Stimulated activated CD4-positive, alpha-beta T cell treated with anti-CD3 and anti-CD28 coated beads, Interleukin-12 subunit alpha, Interleukin-12 subunit beta, amount 100 ng/mL, for 4 hours (primary cell): ENCODE results near the gene SNRPB.

Source experiments
- DNase-seq: peaks from one replicate; pipeline ENCODE4 v3.0.0-alpha.2; 2020

Gene SNRPB

DNA sequence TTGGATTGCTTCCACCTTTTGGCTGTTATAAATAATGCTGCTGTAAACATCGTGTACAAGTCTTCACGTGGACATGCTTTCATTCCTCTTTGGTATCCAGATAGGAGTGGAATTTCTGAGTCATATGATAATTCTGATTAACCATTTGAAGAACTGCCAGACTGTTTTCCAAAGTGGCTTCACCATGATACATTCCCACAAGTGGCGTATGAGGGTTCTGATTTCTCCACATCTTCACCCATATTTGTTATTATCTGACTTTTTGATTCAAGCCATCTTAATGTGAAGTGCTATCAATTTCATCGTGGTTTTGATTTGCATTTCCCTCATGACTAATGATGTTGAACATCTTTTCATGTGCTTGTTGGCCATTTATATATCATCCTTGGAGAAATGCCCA, 2.9 kb upstream of the SNRPB start:
- DNase-seq = no peak

- DNase-seq = peak; percentile 57
Observed at GRCh38 chr20:2469991-2470422, 582 bp downstream of the SNRPB start.

DNA sequence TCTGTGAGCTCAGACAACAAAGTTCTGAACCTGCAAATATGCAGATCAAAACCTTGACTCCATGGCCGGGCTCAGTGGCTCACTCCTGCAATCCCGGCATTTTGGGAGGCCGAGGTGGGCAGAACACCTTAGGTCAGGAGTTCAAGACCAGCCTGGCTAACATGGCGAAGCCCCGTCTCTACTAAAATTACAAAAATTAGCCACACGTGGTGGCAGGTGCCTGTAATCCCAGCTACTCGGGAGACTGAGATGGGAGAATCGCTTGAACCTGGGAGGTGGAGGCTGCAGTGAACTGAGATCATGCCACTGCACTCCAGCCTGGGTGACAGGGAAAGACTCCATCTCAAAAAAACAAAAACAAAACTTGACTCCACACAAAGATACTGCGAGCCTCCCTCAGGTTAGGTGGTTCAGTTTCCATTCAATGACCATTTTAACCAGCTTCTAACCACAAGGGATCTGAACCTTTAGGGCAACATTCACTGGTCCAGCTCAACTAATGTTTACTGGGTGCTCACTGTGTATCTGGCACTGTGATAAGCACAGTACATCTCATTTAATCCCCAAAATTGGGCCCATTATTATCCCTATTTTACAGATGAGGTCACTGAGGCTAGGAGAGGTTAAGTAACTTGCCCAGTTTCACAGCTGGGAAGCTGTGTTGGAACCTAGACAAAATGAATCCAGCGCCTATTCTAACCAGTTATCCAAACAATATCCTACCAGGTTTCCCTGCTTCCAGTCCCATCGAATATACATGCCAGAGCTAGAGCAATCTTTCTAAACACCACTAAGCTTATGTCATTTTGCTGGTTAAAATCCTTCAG, 1.8 kb downstream of the SNRPB start:
- DNase-seq = no peak

DNA sequence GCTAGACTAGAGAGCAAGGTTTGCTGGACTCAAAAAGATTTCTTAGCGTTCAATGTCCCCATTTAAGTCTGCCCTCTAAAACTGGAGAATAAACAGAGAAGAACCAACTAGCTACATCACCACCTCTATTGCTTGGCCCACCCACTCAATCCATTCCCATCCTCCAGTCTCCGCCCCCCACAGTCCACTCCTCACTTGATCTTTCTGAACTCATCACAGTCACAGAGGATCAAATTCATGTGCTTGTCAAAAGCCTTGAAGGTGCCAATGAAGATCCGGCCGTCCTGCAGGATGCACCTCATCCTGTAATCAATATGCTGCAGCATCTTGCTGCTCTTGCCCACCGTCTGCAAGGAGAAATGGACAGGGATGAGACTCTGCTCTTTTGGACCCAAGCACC, 3.2 kb downstream of the SNRPB start:
- no peak for DNase-seq

- DNase-seq = no peak
Observed at GRCh38 chr20:2465100-2465499, 5.5 kb downstream of the SNRPB start.

DNA sequence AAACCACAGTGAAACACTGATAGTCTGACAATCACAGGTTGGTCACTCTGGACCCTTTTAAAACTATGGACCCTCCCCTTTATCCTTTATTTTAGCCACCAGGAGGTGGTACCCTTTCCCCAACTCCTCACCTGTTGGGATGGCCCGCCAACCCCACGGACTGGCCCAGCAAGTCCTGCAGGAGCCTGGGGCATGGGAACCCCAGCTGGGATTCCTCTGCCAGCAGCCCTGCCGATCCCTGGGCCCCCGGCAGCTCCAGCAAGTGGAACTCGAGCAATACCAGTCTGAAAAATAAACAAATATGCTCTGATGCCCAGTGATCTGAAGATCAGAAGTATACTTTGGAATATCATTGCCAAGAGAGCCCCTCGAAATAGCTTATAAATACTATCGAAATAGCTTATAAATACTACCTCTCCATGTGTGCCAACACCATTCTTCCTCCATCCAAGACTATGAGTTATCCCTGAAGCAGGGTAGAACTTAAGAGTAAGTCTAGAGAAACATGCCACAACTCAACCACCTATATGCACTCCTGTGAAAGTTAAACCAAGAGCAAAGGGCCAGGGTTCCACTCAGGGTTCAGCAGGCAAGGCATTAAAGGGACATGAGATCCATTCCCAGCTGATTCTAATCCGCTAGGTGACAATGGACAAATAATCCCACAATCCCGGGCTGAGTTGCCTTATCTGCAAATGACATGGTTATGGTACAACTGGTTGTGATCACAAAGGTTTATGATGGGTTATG, 6.8 kb downstream of the SNRPB start:
- no peak for DNase-seq

DNA sequence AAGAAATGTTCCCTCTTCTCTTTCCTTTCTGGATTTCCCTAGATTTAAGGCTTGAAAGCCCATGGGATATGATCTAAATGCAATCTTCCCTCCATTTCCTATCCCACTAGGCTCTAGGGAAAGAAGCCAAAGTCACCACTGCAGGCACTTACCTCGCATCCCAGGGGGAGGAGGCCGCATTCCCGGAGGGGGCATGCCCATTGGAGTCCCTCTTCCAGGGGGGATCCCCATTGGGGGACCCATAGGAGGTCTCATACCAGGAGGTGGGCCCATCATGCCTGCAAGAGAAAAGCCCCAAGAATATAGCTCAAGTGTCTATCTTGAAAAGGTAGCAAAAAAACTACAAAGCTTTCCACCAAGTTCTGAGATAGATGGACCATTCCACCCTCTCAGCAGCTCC, 8.1 kb downstream of the SNRPB start:
- DNase-seq = no peak

GRCh38 chr20:2460752-2461424, 9.7 kb downstream of the SNRPB start:
- DNase-seq = no peak

DNA sequence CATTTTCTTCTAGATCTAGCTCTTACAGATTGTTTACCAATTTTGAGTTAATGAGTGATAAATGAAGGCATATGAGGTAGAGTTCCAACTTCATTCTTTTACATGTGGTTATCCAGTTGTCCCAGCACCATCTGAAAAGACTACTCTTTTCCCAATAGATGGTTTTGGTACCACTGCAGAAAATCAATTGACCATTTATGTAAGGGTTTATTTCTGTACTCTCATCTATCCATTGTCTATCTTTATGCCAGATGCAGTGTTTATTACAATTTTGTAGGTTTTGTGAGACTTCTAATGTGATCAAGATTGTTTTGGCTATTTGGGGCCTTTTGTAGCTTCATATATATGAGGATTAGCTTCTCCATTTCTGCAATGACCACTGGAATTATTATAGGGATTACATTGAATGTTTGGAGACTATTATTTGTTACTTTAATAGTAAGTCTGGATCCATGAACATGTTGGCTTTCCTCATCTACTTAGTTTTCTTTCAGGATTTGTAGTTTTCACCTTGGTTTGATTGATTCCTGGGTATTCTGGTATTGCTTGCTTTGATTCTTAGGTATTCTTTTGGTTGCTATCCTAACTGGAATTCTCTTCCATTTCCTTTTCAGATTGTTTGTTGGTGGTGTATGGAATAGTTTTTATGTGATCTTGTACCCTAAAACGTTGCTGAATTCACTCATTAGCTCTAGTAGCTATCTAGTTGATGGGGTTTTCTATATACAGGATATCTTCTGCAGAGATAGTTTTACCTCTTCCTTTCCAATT, 10.4 kb downstream of the SNRPB start:
- DNase-seq = no peak

DNA sequence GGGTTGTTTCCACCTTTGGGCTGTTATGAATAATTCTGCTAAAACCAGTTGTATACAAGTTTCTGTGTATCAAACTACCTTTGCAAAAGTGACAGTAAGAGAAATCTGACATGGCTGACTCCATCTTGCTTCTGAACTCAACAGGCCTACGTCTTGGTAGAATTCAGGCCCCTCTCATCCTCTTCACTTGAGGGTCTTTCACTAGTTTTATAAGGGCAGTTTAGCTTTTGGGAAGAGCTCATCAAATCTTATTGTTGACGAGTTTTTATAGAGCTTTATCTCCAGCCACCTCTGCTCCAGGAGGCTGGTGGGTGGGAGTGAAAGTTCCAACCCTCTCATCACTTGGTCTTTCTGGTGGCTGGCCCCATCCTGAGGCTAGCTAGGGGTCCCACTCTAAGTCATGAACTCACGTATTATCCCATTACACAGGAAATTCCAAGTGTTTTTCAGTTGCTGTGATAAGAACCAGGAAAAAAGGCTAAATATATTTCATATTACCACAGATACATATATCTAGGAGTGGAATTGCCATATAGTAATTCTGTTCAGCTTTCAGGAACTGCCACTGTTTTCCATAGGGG, 11.6 kb downstream of the SNRPB start:
- no peak for DNase-seq

DNA sequence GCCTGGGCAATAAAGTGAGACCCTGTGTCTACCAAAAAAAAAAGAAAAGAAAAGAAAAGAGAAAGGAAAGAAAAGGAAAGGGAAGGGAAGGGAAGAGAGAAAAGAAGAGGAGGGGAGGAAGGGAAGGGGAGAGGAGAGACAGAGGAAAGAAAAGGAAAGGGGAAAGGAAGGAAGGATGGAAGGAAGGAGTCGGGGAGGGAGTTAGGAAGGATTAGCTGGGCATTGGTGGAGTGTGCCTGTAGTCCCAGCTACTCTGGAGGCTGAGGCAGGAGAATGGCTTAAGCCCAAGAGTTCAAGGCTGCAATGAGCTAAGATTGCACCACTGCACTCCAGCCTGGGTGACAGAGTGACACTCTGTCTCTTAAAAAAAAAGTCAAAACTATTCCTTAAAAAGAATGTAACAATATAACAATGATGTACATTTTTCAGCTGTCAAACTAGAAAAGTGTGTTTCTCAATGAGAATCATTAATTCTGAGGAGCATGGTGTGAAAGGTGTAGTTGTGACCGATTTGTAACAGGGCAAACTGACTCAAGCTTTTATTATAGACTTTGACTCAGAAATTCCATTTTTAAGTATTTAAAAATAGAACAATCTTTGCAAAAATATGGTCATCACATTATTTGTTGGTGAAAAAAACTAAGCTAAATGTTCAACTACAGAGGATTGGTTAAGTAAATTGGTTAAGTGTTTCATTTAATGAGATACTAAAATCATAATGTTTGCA, 14.7 kb downstream of the SNRPB start:
- no peak for DNase-seq

DNA sequence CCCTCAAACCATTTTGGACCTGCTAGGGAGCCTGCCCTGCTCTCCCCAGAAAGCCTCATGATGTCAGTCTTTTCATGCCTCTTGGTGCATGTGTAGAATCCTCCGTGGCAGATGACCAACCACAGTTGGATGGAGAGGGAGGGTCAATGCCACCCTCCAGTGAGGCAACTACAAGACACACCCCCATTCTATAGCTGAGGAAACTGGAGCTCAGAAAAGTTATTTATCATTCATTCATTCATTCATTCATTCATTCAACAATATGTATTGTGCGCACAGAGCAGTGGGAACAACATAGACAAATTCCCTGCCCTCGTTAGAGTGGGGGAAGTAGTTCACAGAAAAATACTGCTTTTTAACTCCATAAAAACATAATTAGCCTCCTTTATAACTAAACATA, 16.8 kb downstream of the SNRPB start:
- DNase-seq = no peak

GRCh38 chr20:2451939-2452732, 18.5 kb downstream of the SNRPB start:
- DNase-seq = peak; percentile 60

DNA sequence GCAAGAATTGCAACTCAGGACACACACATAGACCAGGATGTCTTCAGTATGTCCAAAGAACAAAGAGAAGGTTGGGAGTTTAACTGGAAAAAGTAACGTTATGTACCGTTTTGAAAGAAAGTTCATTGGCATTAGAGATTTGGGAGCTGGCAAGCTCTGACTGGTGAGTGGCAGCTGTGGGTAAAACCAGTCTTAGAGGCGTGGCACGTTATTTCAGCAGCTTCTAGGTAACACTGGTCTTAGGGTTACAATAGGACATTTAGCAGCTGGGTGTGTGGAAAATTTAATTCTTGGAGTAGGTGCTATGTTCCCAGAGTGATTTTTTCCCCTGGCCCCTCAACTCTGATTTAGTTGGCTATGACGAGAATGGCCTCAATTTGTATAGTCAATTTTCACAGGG, 19.2 kb downstream of the SNRPB start:
- no peak for DNase-seq

GRCh38 chr20:2449386-2449785, 21.2 kb downstream of the SNRPB start:
- no peak for DNase-seq

DNA sequence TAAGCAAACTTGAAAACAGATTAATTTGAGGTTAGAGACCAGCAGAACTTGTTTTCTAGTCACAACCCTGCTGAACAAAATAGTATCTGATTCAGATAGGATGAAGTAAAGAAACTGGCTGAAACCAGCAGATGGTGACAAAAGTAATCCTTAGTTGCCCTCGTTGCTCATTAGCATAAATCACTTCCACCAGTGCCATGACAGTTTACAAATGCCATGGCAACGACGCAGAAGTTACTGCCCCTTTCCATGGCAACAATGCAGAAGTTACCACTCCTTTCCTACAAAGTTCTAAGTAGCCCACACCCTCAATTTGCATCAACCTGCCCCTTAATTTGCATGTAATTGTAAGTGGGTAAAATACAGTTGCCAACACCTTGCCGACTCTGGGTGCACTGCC, 23.7 kb downstream of the SNRPB start:
- DNase-seq = no peak

GRCh38 chr20:2431185-2431584, 39.4 kb downstream of the SNRPB start:
- DNase-seq = no peak

- DNase-seq = no peak
Observed at GRCh38 chr20:2430538-2430937, 40.1 kb downstream of the SNRPB start.

DNA sequence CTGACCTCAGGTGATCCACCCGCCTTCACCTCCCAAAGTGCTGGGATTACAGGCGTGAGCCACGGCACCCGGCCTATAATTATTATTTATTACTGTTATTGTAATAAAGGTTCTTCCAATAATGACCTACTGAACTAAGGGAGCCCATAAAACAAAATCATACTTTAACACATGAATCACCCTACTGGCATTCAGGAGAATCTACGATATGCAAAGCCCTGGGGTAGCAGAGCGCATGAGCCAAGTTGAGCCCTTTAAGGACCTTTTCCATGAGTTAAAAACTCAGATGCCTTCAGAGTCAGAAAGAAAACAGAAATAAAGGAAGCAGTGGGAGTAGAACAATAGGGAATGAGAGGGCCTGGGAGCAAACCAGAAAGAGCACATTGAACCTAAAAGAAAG, 41.5 kb downstream of the SNRPB start:
- DNase-seq = no peak

DNA sequence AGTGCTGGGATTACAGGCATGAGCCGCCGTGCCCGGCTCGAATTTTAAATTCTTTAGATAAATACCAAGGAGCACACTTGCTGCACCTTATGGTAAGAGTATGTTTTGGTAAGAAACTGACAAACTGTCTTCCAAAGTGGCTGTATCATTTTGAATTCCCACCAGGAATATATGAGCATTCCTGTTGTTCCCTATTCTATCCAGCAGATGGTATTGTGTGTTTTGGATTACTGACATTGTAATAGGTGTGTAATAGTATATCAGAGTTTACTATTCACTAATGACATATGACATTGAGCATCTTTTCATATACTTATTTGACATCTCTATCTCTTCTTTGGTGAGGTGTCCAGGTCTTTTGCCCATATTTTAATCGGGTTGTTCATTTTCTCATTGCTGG, 49.3 kb downstream of the SNRPB start:
- DNase-seq = no peak

DNA sequence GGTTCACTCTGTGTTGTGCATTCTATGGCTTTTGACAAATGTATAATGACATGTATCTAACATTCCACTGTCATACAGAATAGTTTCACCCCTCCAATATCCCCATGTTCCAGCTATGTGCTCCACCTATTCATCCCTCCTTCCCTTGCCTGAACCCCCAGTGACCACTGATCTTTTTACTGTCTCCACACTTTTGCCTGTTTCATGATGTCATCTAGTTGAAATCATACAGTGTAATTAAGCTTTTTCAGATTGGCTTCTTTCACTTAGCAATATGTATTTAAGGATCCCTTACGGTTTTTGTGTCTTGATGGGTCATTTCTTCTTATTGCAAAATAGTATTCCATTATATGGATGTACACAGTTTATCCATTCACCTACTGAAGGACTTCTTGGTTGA, 50.1 kb downstream of the SNRPB start:
- DNase-seq = no peak
